Jurkat, Clone E6-1 (cell line): Measurements from ENCODE around the gene KRTAP10-11.
"Not testable (repeated sequence)": the region's sequence is repeated elsewhere in the genome, so short reads cannot be mapped to it uniquely, and the experiment has no call there.

Experiments
- DNase-seq: peaks from one replicate; pipeline ENCODE4 v3.0.0-alpha.2; 2011; ENCODE audit warnings: low read depth, low spot score
- H3K4me3 ChIP-seq: 2 replicates; pipeline ENCODE4 v1.5.1; 2011; ENCODE audit warnings: mild to moderate bottlenecking, low read length, control low read depth, moderate library complexity

The KRTAP10-11 gene

GRCh38 chr21:44636209-44637017 lies 9.8 kb upstream of the KRTAP10-11 start:
- H3K4me3 ChIP-seq: no peak overlapping the region
- no peak for DNase-seq

- no peak for DNase-seq
- H3K4me3 ChIP-seq: no peak within 1 kb of the TSS
These were observed 9.0 kb upstream of the KRTAP10-11 start, which contains the start of gene KRTAP10-10 for GRCh38 chr21:44637018-44637850. Gene KRTAP10-10 (plus strand): TSS chr21:44637356. CDS start chr21:44637418, 62 bp downstream.

- not testable (repeated sequence) for H3K4me3 ChIP-seq, DNase-seq
These were observed 8.3 kb upstream of the KRTAP10-11 start for GRCh38 chr21:44637851-44638348.

- not testable (repeated sequence) for H3K4me3 ChIP-seq, DNase-seq
These were observed 7.5 kb upstream of the KRTAP10-11 start for GRCh38 chr21:44638506-44639330.

GRCh38 chr21:44639331-44639655 lies 6.9 kb upstream of the KRTAP10-11 start:
- no peak for DNase-seq
- H3K4me3 ChIP-seq: no peak overlapping the region

- H3K4me3 ChIP-seq: no peak overlapping the region
- DNase-seq: no peak
These were observed 5.5 kb upstream of the KRTAP10-11 start for GRCh38 chr21:44640761-44641160.

GRCh38 chr21:44643741-44644310 lies 2.4 kb upstream of the KRTAP10-11 start:
- no peak for DNase-seq

GRCh38 chr21:44644878-44645277 lies 1.3 kb upstream of the KRTAP10-11 start:
- no peak for DNase-seq
- no peak overlapping the region for H3K4me3 ChIP-seq

More at GRCh38 chr21:44643741-44644310, 2.4 kb upstream of the KRTAP10-11 start:
- H3K4me3 ChIP-seq: no peak overlapping the region

- H3K4me3 ChIP-seq: no peak overlapping the region
- DNase-seq: no peak
These were observed 973 bp downstream of the KRTAP10-11 start for GRCh38 chr21:44647222-44647552.

- no peak for DNase-seq
- no peak overlapping the region for H3K4me3 ChIP-seq
These were observed 2.5 kb downstream of the KRTAP10-11 start for GRCh38 chr21:44648557-44649311.

GRCh38 chr21:44649521-44650100 lies 3.4 kb downstream of the KRTAP10-11 start:
- no peak for DNase-seq
- no peak overlapping the region for H3K4me3 ChIP-seq

GRCh38 chr21:44650265-44650972 lies 4.2 kb downstream of the KRTAP10-11 start:
- no peak for DNase-seq
- no peak overlapping the region for H3K4me3 ChIP-seq

GRCh38 chr21:44650973-44651675 lies 4.9 kb downstream of the KRTAP10-11 start:
- no peak for DNase-seq
- H3K4me3 ChIP-seq: no peak overlapping the region

GRCh38 chr21:44653123-44653522 lies 6.9 kb downstream of the KRTAP10-11 start:
- no peak overlapping the region for H3K4me3 ChIP-seq
- peak; percentile 67 for DNase-seq

GRCh38 chr21:44653656-44654575 lies 7.7 kb downstream of the KRTAP10-11 start:
- no peak overlapping the region for H3K4me3 ChIP-seq
- peak; percentile 72 for DNase-seq
